GM23338 (cell line): ENCODE results near the gene ZBTB1. TPM values are rescaled to one million over a fixed set of nuclear protein-coding genes. Genes with fewer than 3 reads are reported as not detected.

ENCODE experiments used
- ATAC-seq: fragments of 200-7000 bp; cut with Tn5 transposase; 3 replicates; pipeline ENCODE4 v1.9.1; 2020
- DNase-seq: peaks from one replicate; pipeline ENCODE4 v3.0.0-alpha.2; 2015; ENCODE audit warnings: low spot score
- H2AFZ ChIP-seq: fragments of 200-600 bp; sonication (generic); 2 replicates; pipeline ENCODE4 v1.8.0; 2016; ENCODE audit warnings: antibody characterized with exemption, mild to moderate bottlenecking, moderate library complexity
- H3F3A ChIP-seq: fragments of 200-600 bp; sonication (generic); replicated peaks from 2 replicates; pipeline ENCODE4 v1.8.0; 2017; ENCODE audit warnings: antibody characterized with exemption, mixed run types, low read depth
- H3K27ac ChIP-seq: fragments of 200-600 bp; sonication (generic); 2 replicates; pipeline ENCODE4 v1.6.1; 2016; ENCODE audit warnings: low read depth
- H3K27me3 ChIP-seq: fragments of 200-600 bp; sonication (generic); 2 replicates; pipeline ENCODE4 v1.8.0; 2016; ENCODE audit warnings: mild to moderate bottlenecking, mixed run types, moderate library complexity; ENCODE audit not compliant: insufficient read depth
- H3K36me3 ChIP-seq: fragments of 200-600 bp; sonication (generic); 2 replicates; pipeline ENCODE4 v1.8.0; 2016; ENCODE audit warnings: mild to moderate bottlenecking; ENCODE audit not compliant: insufficient read depth
- H3K4me1 ChIP-seq: fragments of 200-600 bp; sonication (generic); 2 replicates; pipeline ENCODE4 v1.8.0; 2016; ENCODE audit warnings: mild to moderate bottlenecking, moderate library complexity; ENCODE audit not compliant: insufficient read depth
- H3K4me2 ChIP-seq: fragments of 200-600 bp; sonication (generic); 2 replicates; pipeline ENCODE4 v1.7.1; 2017; ENCODE audit warnings: mixed run types
- H3K4me3 ChIP-seq: fragments of 200-600 bp; sonication (generic); 2 replicates; pipeline ENCODE4 v1.6.1; 2016; ENCODE audit warnings: mixed run types
- H3K79me2 ChIP-seq: fragments of 200-600 bp; sonication (generic); replicated peaks from 2 replicates; pipeline ENCODE4 v1.8.0; 2017; ENCODE audit warnings: mild to moderate bottlenecking; ENCODE audit not compliant: insufficient read depth
- H3K9me2 ChIP-seq: fragments of 200-600 bp; sonication (generic); 2 replicates; pipeline ENCODE4 v1.8.0; 2017; ENCODE audit not compliant: insufficient read depth
- H4K20me1 ChIP-seq: fragments of 200-600 bp; sonication (generic); replicated peaks from 2 replicates; pipeline ENCODE4 v1.8.0; 2017; ENCODE audit warnings: mild to moderate bottlenecking; ENCODE audit not compliant: insufficient read depth
- H3K27ac Mint-ChIP-seq: 2 replicates; pipeline ENCODE4 v1.8.0; 2020; ENCODE audit warnings: inconsistent platforms, mild to moderate bottlenecking, moderate library complexity, mixed read lengths
- H3K27me3 Mint-ChIP-seq: 3 replicates; pipeline ENCODE4 v1.8.0; 2022; ENCODE audit warnings: low read depth, mild to moderate bottlenecking, moderate library complexity, mixed read lengths, inconsistent platforms; ENCODE audit not compliant: insufficient read depth, poor library complexity
- H3K36me3 Mint-ChIP-seq: 3 replicates; pipeline ENCODE4 v1.8.0; 2021; ENCODE audit warnings: low read depth, mild to moderate bottlenecking, inconsistent platforms, moderate library complexity, mixed read lengths
- H3K4me1 Mint-ChIP-seq: 3 replicates; pipeline ENCODE4 v1.8.0; 2020; ENCODE audit warnings: mild to moderate bottlenecking, inconsistent platforms, mixed read lengths
- H3K4me3 Mint-ChIP-seq: 3 replicates; pipeline ENCODE4 v1.8.0; 2021; ENCODE audit warnings: moderate library complexity, mild to moderate bottlenecking, inconsistent platforms, mixed read lengths
- H3K9me3 Mint-ChIP-seq: 3 replicates; pipeline ENCODE4 v1.8.0; 2020; ENCODE audit warnings: moderate library complexity, mild to moderate bottlenecking, inconsistent platforms, mixed read lengths
- CREB1 ChIP-seq: fragments of 250-450 bp; sonication (Bioruptor Pico); IDR thresholded peaks from 2 replicates; pipeline ENCODE4 v1.5.0; 2020; ENCODE audit warnings: low read depth, mild to moderate bottlenecking, moderate library complexity
- CTCF ChIP-seq, 2 experiments: fragments of 200-600 bp in 1 of 2; sonication (generic) in 1 of 2; conservative IDR thresholded peaks; 2 replicates each; pipeline versions ENCODE4 v1.5.1 to v1.6.1; 2016 to 2017; ENCODE audit warnings: antibody characterized with exemption in 2 of 2, low read depth in 2 of 2, mild to moderate bottlenecking in 2 of 2, moderate library complexity in 1 of 2
- ETS1 ChIP-seq: IDR thresholded peaks from 2 replicates; pipeline ENCODE4 v1.6.1; 2016; ENCODE audit warnings: antibody characterized with exemption
- EZH2phosphoT487 ChIP-seq: fragments of 200-600 bp; sonication (generic); IDR thresholded peaks from one replicate; pipeline ENCODE4 v1.8.1; 2018; ENCODE audit warnings: antibody characterized with exemption; ENCODE audit not compliant: unreplicated experiment
- JUNB ChIP-seq: IDR thresholded peaks from one replicate; pipeline ENCODE4 v1.6.1; 2016; ENCODE audit warnings: antibody characterized with exemption; ENCODE audit not compliant: unreplicated experiment
- REST ChIP-seq: IDR thresholded peaks from one replicate; pipeline ENCODE4 v1.6.1; 2018; ENCODE audit warnings: antibody characterized with exemption; ENCODE audit not compliant: unreplicated experiment
- STAT1 ChIP-seq: IDR thresholded peaks from one replicate; pipeline ENCODE4 v1.6.1; 2016; ENCODE audit warnings: antibody characterized with exemption; ENCODE audit not compliant: unreplicated experiment
- ZNF114 ChIP-seq: fragments of 250-450 bp; sonication (Bioruptor Pico); IDR thresholded peaks from 2 replicates; pipeline ENCODE4 v1.5.0; 2020; ENCODE audit warnings: mild to moderate bottlenecking, moderate library complexity
- ZNF331 ChIP-seq: fragments of 250-450 bp; sonication (Bioruptor Pico); IDR thresholded peaks from 2 replicates; pipeline ENCODE4 v1.5.0; 2020; ENCODE audit warnings: low read depth, mild to moderate bottlenecking, moderate library complexity
- polyA plus RNA-seq: library from polyadenylated mRNA; unstranded; fragments of >200 nt; fragmentation: Nextera tagmentation; extraction: Ambion mirVana; gene quantifications from 2 replicates; pipeline ENCODE4 v1.2.1, GENCODE V29; 2016
- total RNA-seq: library from RNA; depleted of rRNA; stranded (reverse); fragments of >200 nt; shearing (Covaris generic); gene quantifications from 2 replicates; pipeline ENCODE4 v1.2.3, GENCODE V29; 2014

ZBTB1 gene
- total and polyA plus RNA-seq, 2 experiments from 2014 or later, result 11.2 to 33.0 TPM

- H3K4me1 Mint-ChIP-seq, result peaks cover 57% of the 10 kb centered on the region
- Histone ChIP-seq H4K20me1 (peaks cover 10% of the 10 kb centered on the region; the same call in 1 of the 2 replicates), H3K4me2 (peak overlapping the region; percentile 86), H3K79me2 (peaks cover 79% of the 10 kb centered on the region), H3K4me1 (peaks cover 52% of the 10 kb centered on the region), H3K4me3 (0 out of 2 replicates have a peak overlapping the region, but pooled peaks have one; percentile 21), H3K9me2 (no peaks in the 10 kb centered on the region), H3K27me3 (no peaks in the 10 kb centered on the region), H3K36me3 (no peaks in the 10 kb centered on the region), H3F3A (peaks cover 12% of the 10 kb centered on the region; the same call in 1 of the 2 replicates), H2AFZ (no peak overlapping the region), H3K27ac (no peak overlapping the region)
- H3K27me3 Mint-ChIP-seq, result peaks cover 12% of the 10 kb centered on the region
- peaks cover 3% of the 10 kb centered on the region; the same call in 1 of the 3 replicates for H3K36me3 Mint-ChIP-seq
- no peak overlapping the region for H3K27ac Mint-ChIP-seq
- no peak for DNase-seq
- H3K9me3 Mint-ChIP-seq, result no peaks in the 10 kb centered on the region
- no peak for ATAC-seq
- H3K4me3 Mint-ChIP-seq, result peak overlapping the region; percentile 46
- TF ChIP-seq ZNF114 (no peak), CREB1 (CRISPR knock-in tag) (no peak), CTCF (conservative IDR thresholded peaks at IDR 0.05; ENCODE audit: low read depth in 2 of 2) (no peak), EZH2phosphoT487 (no peak), REST (no peak), JUNB (no peak), ZNF331 (no peak)
These were observed 3.0 kb downstream of the ZBTB1 start for GRCh38 chr14:64507376-64508156.

GRCh38 chr14:64508215-64508776 is 3.7 kb downstream of the ZBTB1 start:
- TF ChIP-seq ETS1 (no peak), ZNF331 (no peak), REST (no peak), ZNF114 (no peak), STAT1 (no peak)
- no peak overlapping the region for H3K4me3 Mint-ChIP-seq

More at GRCh38 chr14:64508215-64508776, 3.7 kb downstream of the ZBTB1 start:
- Histone ChIP-seq H3K27ac (no peak overlapping the region), H2AFZ (no peak overlapping the region), H3F3A (peaks cover 7% of the 10 kb centered on the region; the same call in 1 of the 2 replicates), H3K4me3 (no peak overlapping the region), H3K79me2 (peaks cover 81% of the 10 kb centered on the region), H3K27me3 (no peaks in the 10 kb centered on the region), H3K9me2 (no peaks in the 10 kb centered on the region), H3K36me3 (no peaks in the 10 kb centered on the region), H3K4me1 (peaks cover 49% of the 10 kb centered on the region), H4K20me1 (peaks cover 15% of the 10 kb centered on the region), H3K4me2 (peak overlapping the region; percentile 59)
- Mint-ChIP-seq H3K36me3 (no peaks in the 10 kb centered on the region; the same call in 2 of the 3 replicates), H3K27ac (no peak overlapping the region), H3K27me3 (peaks cover 12% of the 10 kb centered on the region), H3K9me3 (no peaks in the 10 kb centered on the region), H3K4me1 (peaks cover 53% of the 10 kb centered on the region)
- ATAC-seq (no peak), DNase-seq (no peak)
